ENCODE measurements around the gene RAB44. TPM values are rescaled to one million over a fixed set of nuclear protein-coding genes. Genes with fewer than 3 reads are reported as not detected.

The RAB44 gene
- total RNA-seq, 1 donor from 2014 or later = 0.16 TPM

GRCh38 chr6:36742146-36742545, 44.5 kb downstream of the RAB44 start:
- H3K4me3 Mint-ChIP-seq (ENCODE audit: unreplicated experiment) = no peak overlapping the region
- no peak for DNase-seq (ENCODE audit: low read depth)
- FAIRE-seq = no peak
- peaks cover 3% of the 10 kb centered on the region for H3K9me3 Mint-ChIP-seq (ENCODE audit: unreplicated experiment)
- Histone ChIP-seq H3K9ac (ENCODE audit: low read length) (no peak overlapping the region), H3K4me3 (ENCODE audit: insufficient read depth, low read depth, low read length) (no peak overlapping the region), H2AFZ (ENCODE audit: low read depth, low read length) (no peak overlapping the region), H3K79me2 (ENCODE audit: insufficient read depth, low read length) (no peaks in the 10 kb centered on the region), H3K27ac (ENCODE audit: low read depth, low read length) (no peak overlapping the region), H3K36me3 (ENCODE audit: insufficient read depth, low read length) (no peaks in the 10 kb centered on the region), H3K9me3 (ENCODE audit: insufficient read depth, low read depth, low read length) (no peaks in the 10 kb centered on the region), H3K4me2 (ENCODE audit: low read length) (no peak overlapping the region), H4K20me1 (ENCODE audit: insufficient read depth, low read length) (no peaks in the 10 kb centered on the region), H3K27me3 (ENCODE audit: insufficient read depth, low read length) (no peaks in the 10 kb centered on the region), H3K4me1 (ENCODE audit: insufficient read depth, low read length) (no peaks in the 10 kb centered on the region)
- peaks cover 30% of the 10 kb centered on the region for H3K27me3 Mint-ChIP-seq (ENCODE audit: low read depth, unreplicated experiment)
- no peaks in the 10 kb centered on the region for H3K36me3 Mint-ChIP-seq (ENCODE audit: low read depth, unreplicated experiment)
- TF ChIP-seq, protein P1, sequence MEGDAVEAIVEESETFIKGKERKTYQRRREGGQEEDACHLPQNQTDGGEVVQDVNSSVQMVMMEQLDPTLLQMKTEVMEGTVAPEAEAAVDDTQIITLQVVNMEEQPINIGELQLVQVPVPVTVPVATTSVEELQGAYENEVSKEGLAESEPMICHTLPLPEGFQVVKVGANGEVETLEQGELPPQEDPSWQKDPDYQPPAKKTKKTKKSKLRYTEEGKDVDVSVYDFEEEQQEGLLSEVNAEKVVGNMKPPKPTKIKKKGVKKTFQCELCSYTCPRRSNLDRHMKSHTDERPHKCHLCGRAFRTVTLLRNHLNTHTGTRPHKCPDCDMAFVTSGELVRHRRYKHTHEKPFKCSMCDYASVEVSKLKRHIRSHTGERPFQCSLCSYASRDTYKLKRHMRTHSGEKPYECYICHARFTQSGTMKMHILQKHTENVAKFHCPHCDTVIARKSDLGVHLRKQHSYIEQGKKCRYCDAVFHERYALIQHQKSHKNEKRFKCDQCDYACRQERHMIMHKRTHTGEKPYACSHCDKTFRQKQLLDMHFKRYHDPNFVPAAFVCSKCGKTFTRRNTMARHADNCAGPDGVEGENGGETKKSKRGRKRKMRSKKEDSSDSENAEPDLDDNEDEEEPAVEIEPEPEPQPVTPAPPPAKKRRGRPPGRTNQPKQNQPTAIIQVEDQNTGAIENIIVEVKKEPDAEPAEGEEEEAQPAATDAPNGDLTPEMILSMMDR (IDR thresholded peaks at IDR 0.05; ENCODE audit: insufficient read depth, low read depth, low read length) = no peak
- no peak for TF ChIP-seq EZH2 (IDR thresholded peaks at IDR 0.05; ENCODE audit: insufficient read depth, low read length)
- no peaks in the 10 kb centered on the region for H3K4me1 Mint-ChIP-seq (ENCODE audit: low read depth, unreplicated experiment)
- no peak overlapping the region for H3K27ac Mint-ChIP-seq (ENCODE audit: unreplicated experiment)

DNA sequence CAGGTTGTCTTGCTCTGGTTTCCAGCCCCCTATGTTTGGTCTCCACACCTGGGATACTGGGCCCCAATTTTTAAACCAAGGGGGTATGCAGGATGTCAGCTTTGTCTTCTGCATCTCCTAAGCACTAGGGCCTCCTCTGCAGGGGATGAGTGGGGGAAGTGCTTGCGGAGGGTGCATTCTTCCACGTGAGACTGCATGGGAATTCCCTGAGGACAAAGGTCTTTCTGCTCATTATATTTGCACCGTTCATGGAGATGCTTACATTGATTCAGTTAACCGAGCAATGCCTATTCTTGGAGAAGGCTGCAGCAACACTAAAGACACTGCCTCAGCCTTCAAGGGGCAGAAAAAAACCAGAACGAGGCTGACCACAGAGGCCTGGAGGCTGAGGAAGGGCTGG, 45.4 kb downstream of the RAB44 start:
- H3K4me2 ChIP-seq (ENCODE audit: low read length) = no peak overlapping the region
- no peaks in the 10 kb centered on the region for H3K9me3 ChIP-seq (ENCODE audit: insufficient read depth, low read depth, low read length)
- H3K4me1 Mint-ChIP-seq (ENCODE audit: low read depth, unreplicated experiment) = no peaks in the 10 kb centered on the region
- H3K36me3 ChIP-seq (ENCODE audit: insufficient read depth, low read length) = no peaks in the 10 kb centered on the region
- no peaks in the 10 kb centered on the region for H3K36me3 Mint-ChIP-seq (ENCODE audit: low read depth, unreplicated experiment)
- peaks cover 3% of the 10 kb centered on the region for H3K9me3 Mint-ChIP-seq (ENCODE audit: unreplicated experiment)
- no peak overlapping the region for H3K27ac Mint-ChIP-seq (ENCODE audit: unreplicated experiment)
- H3K27ac ChIP-seq (ENCODE audit: low read depth, low read length) = no peak overlapping the region
- no peaks in the 10 kb centered on the region for H4K20me1 ChIP-seq (ENCODE audit: insufficient read depth, low read length)
- H3K79me2 ChIP-seq (ENCODE audit: insufficient read depth, low read length) = no peaks in the 10 kb centered on the region
- peaks cover 35% of the 10 kb centered on the region for H3K27me3 Mint-ChIP-seq (ENCODE audit: low read depth, unreplicated experiment)
- no peaks in the 10 kb centered on the region for H3K4me1 ChIP-seq (ENCODE audit: insufficient read depth, low read length)
- no peak for TF ChIP-seq EZH2 (IDR thresholded peaks at IDR 0.05; ENCODE audit: insufficient read depth, low read length)
- TF ChIP-seq, protein P1 (IDR thresholded peaks at IDR 0.05; ENCODE audit: insufficient read depth, low read depth, low read length) = no peak
- no peak overlapping the region for H2AFZ ChIP-seq (ENCODE audit: low read depth, low read length)
- H3K4me3 ChIP-seq (ENCODE audit: insufficient read depth, low read depth, low read length) = no peak overlapping the region
- FAIRE-seq = no peak
- H3K9ac ChIP-seq (ENCODE audit: low read length) = no peak overlapping the region
- no peak for DNase-seq (ENCODE audit: low read depth)
- H3K4me3 Mint-ChIP-seq (ENCODE audit: unreplicated experiment) = no peak overlapping the region
- H3K27me3 ChIP-seq (ENCODE audit: insufficient read depth, low read length) = no peaks in the 10 kb centered on the region

GRCh38 chr6:36743538-36744303, 46.1 kb downstream of the RAB44 start:
- FAIRE-seq (no peak), DNase-seq (ENCODE audit: low read depth) (no peak)
- Mint-ChIP-seq H3K27me3 (ENCODE audit: low read depth, unreplicated experiment) (peaks cover 31% of the 10 kb centered on the region), H3K4me3 (ENCODE audit: unreplicated experiment) (no peak overlapping the region), H3K36me3 (ENCODE audit: low read depth, unreplicated experiment) (peaks cover 3% of the 10 kb centered on the region), H3K4me1 (ENCODE audit: low read depth, unreplicated experiment) (no peaks in the 10 kb centered on the region), H3K27ac (ENCODE audit: unreplicated experiment) (no peak overlapping the region), H3K9me3 (ENCODE audit: unreplicated experiment) (peaks cover 6% of the 10 kb centered on the region)
- TF ChIP-seq, protein P1 (IDR thresholded peaks at IDR 0.05; ENCODE audit: insufficient read depth, low read depth, low read length) = no peak
- no peak for TF ChIP-seq EZH2 (IDR thresholded peaks at IDR 0.05; ENCODE audit: insufficient read depth, low read length)
- Histone ChIP-seq H3K9ac (ENCODE audit: low read length) (no peak overlapping the region), H3K4me3 (ENCODE audit: insufficient read depth, low read depth, low read length) (no peak overlapping the region), H3K27me3 (ENCODE audit: insufficient read depth, low read length) (no peaks in the 10 kb centered on the region), H4K20me1 (ENCODE audit: insufficient read depth, low read length) (no peaks in the 10 kb centered on the region), H3K36me3 (ENCODE audit: insufficient read depth, low read length) (no peaks in the 10 kb centered on the region), H3K4me1 (ENCODE audit: insufficient read depth, low read length) (no peaks in the 10 kb centered on the region), H3K9me3 (ENCODE audit: insufficient read depth, low read depth, low read length) (peaks cover 2% of the 10 kb centered on the region), H3K79me2 (ENCODE audit: insufficient read depth, low read length) (no peaks in the 10 kb centered on the region), H3K27ac (ENCODE audit: low read depth, low read length) (no peak overlapping the region), H2AFZ (ENCODE audit: low read depth, low read length) (no peak overlapping the region), H3K4me2 (ENCODE audit: low read length) (no peak overlapping the region)

Data from astrocyte (in vitro differentiated cells and primary cell).